GM21526 (cell line): ENCODE data around the gene KIF26A.

Experiments
- ATAC-seq: cut with Tn5 transposase; IDR thresholded peaks from one replicate; pipeline ENCODE4 v1.9.1; 2021; ENCODE audit warnings: moderate library complexity; ENCODE audit not compliant: unreplicated experiment, low FRiP score

Gene KIF26A

DNA sequence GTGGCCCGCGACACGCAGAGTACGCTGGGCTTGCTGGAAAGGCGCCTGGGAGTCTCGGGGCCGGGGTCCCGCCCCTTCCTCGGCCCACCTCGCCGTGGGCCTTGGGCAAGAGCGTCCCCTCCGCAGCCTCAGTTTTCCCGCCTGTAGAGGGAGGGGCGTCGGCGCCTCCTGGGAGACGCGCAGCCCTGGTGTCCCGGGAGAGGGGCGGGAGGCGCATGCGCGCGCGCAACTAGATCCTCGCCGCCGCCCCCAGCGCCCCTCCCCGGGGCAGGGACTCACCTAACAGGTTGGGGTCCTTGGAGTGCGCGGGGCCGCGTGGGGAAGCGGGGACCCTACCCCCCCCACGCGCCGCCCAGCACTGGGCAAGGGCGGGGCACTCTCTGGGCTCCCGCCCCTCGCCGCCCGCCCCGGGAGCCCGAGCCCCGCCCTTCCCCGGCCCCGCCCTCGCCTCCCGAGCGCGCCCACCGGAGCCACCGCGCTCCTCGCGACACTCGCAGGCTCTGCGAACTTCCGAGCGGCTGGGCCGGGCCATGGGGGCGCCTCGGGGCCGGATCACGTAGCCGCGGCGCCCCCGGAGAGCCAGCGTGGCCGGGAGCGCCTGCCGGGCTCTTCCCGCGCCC lies at the start of gene KIF26A:
Gene KIF26A, plus strand, starts transcription at position 490 of the 620 bp plus-strand sequence. CDS start 136 bp downstream, outside the sequence.
- no peak for ATAC-seq

DNA sequence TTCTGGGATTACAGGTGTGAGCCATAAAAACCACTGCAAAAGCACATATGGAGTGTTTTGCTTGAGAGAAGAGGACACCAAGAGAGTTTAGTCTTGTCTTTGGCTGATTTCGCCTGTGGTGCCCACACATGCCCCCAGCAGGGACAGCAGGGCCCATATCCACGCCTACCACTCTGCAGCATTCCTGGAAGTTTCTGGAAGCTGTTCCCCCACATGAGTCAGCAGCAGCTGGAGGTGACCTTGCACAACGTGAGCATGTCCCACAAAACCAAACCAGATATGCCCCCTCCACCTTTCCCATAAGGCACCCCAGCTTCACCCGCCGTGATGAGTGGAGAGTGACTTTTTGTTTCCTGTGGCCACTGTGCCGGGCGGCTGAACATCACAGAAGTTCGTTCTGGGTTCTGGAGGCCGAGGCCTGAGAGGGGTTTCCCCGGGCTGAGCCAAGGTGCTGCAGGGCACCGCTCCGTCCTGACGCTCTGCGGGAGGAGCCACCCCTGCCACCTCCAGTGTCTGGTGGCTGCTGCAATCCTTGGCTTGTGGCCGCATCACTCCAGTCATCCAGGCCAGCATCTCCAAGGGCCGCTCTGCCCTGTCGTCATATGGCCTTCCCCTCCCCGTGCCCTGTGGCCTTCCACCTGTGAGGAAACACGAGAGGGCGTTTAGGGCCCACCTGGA lies 48.2 kb upstream of the KIF26A start:
- ATAC-seq: no peak

DNA sequence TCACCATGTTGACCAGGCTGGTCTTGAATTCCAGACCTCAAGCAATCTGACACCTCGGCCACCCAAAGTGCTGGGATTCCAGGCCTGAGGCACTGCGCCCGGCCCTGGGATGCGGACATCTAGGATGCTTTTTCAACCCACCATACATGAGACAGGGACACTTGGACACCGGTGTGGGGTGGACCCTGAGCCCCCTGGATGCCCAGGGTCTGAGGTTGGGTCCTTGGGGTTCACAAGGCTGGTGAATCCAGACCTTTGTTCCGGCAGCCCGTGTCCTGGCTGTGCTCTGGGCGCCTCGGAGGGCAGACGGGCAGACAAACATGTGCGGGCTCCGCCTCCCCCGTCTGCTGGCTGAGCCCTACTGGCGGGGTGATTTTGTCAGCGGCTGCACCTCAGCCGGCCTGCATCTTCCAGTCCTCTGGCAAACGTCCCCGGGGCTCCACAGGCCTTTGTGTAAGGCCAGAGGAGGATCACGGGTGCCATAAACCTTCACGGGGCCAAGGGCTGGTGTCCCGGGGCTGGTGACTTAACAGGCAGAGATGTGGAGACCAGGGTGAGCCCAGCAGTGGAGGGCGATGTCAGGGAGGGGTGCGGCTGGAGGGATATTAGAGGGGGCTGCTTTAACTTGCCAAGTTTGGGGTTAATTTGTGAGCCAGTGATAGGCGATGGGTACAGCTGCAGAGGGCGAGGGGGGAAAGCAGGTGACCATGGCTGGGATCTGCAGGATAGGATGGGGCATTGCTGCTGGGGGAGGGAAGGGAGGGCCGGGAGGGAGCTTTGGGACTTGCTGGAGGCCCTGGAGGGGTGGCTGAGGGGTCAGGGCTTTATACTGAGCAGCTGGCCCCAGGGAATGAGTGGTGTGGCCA lies 47.1 kb upstream of the KIF26A start:
- no peak for ATAC-seq

DNA sequence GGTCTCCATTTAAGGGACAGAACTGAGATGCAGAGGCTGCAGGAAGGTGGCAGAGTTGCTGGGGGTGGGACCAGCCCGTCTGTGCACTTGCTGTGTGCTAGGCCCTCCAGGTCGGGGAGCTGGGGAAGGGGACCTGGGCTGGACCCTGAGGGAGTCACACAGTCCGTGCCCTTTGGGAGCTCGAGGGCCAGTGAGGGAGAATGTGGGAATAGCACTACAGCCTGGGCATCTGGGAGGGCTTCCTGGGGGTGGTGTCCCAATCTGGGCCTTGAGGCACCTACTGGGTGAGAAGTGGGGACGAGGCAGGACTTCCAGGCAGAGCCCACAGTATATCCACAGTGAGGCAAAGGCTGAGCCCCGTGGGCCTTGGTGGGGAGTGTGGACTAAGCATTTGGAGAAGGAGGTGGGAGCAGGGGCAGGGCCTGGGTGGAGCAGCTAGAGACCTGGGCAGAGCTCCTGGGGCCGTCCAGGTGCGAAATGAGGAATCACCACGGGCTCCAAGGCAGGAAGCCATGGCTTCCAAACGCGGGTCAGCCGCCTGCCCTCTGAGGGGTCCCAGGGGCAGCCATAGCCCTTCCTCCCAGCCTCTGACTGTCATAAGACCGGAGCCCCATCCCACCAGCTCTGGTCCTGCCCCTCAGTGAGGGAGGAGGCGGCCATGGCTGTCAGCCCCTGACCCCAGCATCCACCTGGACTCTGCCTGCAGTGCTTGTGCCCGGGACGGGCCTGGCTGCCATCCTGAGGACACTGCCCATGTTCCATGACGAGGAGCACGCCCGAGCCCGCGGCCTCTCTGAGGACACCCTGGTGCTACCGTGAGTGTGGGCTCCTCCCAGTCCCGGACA lies 46.2 kb upstream of the KIF26A start:
- no peak for ATAC-seq

DNA sequence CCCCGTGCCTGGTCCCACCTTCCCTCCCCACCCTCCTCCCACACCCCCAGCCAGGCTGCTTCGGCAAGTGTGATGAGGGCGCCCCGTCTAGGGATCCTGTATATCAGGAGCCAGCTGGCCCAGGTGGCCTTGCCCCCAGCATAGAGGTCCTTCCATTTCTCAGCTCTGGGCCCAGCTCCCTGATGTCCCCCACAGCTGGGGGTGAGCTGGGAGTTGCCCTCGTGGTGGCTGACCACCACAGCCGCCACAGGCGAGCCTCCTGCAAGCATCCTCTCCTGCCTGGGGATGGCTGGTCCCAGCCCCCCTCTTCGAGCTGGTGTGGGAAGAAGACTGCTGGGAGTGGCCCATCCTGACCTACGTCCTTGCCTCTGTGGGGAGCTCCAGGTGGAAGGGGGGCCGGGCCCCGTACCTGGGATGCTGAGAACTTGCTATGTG lies 45.4 kb upstream of the KIF26A start:
- ATAC-seq: no peak

DNA sequence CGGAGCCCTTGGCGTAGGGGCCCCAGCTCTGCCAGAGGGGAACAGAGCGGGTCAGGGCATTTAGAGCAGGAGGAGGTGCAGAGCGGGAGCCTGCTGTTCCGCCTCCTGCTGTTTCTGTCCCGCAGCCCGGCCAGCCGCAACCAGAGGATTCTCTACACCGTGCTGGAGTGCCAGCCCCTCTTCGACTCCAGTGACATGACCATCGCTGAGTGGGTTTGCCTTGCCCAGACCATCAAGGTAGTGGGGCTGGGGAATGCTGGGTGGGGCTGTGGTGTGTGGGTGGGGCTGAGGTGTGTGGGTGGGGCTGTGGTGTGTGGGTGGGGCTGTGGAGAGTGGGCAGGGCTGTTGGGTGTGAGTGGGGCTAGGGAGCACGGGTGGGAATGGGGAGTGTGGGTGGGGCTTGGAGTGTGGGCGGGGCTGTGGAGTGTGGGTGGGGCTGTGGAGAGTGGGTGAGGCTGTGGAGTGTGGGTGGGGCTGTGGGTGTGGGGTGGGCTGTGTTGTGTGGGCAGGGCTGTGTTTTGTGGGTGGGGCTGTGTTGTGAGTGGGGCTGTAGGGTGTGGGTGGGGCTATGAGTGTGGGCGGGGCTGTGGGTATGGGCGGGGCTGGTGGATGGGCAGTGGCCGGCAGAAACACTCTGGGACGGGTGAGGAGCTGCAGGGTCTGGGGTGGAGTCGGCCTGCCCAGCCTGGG lies 44.9 kb upstream of the KIF26A start:
- no peak for ATAC-seq

DNA sequence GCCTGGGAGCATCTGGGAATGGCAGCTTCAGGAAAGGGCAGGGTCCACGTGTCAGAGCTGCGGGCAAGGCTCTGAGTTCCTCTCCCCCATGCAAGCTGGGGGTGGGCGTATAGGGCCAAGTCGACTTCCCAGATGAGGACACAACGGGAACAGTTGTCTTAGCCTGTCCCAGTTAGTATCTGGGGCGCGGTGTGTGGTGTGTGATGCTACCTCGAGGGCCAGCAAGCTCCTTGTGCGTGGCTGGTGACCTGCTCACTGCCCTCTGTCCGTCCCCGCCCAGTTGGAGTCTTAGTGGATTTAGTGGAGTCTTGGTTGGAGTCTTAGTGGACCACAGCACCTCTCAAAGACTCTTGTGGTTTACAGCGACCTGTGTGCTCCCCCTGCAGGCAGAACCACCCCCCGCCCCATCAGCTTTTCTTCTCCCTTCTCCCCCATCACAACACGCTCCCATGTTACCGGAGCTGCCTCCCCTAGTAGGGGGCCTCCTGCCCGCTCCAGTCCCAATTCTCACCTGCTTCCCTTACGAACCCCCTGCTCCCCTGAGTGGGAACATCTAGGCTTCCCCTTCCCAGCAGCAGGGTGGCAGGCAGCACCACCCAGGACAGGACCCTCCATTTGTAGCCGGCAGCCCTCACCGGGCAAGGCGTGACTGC lies 44.2 kb upstream of the KIF26A start:
- ATAC-seq: no peak

DNA sequence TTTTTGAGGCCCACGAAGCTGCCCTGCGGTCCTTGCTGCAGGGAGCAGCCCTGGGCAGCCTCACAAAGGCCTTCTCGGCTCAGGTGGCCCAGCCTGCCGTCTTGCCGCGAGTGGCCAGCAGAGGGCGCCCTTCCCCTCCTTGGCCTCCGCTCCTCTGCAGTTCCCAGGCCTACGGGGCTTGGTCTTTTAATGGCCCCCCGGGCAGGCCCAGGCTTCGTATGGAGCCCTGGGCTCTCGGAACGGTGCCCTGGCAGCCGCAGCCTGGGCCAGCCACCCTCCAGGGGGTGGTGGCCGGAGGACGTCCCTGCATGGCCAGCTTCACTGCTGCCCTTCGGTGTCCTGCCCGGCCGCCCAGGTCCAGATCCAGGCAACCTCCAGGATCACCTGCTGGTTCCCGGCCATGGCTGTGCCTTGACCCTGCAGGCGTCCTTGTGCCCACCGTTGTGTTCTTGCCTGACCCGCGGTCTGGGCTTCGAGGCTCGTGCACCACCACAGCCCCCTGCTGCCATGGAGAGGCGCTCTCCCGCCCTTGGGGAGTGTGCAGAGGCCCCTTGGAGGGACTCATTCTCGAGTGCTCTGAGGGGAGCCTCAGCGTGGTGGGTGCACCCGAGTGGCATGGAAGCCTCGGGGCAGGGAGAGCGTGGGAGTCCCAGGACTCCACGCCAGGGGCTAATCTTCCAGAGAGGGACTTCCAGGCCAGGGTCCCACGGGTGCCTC lies 43.5 kb upstream of the KIF26A start:
- no peak for ATAC-seq

DNA sequence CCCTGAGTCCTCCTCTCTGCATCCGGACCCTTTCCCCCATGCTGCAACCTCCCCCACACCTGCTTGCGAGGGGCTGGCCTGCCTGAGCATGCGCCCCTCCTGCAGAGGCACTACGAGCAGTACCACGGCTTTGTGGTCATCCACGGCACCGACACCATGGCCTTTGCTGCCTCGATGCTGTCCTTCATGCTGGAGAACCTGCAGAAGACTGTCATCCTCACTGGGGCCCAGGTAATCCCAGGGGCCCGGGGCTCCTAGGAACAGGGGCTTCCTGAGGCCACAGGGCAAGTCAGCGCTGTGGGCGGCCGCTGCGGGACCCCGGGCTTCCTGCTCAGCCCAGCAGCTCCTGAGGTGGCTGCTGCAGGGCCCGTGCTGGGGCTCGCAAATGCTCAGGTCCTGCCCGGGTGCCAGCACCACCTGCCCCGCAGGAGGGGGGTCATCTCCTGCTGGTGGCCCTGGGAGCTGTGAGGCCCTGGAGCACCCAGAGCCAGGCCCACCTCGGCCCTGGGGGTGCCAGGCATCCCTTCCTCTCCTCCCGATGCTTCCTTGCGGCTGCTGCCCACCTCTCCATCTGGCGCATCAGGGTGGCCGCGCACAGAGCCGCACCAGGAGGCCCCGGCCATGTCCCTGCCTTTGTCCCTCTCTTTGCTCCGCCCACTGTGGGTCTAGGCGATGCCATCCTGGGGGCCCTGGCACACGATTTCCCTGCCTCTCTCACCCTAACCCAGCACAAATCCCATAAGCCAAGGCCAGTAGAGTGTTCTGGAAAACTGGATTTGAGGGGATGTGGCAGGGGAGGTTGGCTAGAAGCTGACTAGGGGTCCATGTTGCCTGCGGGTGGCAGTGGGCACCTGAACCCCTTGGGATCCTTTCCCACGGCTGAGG lies 42.7 kb upstream of the KIF26A start:
- ATAC-seq: no peak

DNA sequence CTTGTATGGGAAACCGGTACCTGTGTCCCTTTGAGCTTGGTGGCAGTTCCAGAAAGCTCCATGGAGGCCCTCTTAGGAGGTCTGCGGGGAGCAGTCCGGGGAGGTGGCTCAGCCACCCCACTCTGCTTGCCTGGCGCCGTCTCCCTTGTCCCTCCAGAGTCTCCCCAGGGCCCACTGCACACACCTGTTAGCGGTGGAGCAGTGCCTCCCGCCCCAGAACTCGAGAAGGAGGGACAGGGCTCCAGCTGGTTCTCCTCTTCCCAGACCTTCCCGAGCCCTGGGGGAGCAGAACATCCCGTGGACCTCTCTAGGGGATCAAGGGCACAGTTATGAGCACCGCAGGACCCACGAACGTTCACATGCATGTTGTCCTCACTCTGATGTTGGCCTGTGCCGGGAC lies 42.1 kb upstream of the KIF26A start:
- ATAC-seq: no peak

DNA sequence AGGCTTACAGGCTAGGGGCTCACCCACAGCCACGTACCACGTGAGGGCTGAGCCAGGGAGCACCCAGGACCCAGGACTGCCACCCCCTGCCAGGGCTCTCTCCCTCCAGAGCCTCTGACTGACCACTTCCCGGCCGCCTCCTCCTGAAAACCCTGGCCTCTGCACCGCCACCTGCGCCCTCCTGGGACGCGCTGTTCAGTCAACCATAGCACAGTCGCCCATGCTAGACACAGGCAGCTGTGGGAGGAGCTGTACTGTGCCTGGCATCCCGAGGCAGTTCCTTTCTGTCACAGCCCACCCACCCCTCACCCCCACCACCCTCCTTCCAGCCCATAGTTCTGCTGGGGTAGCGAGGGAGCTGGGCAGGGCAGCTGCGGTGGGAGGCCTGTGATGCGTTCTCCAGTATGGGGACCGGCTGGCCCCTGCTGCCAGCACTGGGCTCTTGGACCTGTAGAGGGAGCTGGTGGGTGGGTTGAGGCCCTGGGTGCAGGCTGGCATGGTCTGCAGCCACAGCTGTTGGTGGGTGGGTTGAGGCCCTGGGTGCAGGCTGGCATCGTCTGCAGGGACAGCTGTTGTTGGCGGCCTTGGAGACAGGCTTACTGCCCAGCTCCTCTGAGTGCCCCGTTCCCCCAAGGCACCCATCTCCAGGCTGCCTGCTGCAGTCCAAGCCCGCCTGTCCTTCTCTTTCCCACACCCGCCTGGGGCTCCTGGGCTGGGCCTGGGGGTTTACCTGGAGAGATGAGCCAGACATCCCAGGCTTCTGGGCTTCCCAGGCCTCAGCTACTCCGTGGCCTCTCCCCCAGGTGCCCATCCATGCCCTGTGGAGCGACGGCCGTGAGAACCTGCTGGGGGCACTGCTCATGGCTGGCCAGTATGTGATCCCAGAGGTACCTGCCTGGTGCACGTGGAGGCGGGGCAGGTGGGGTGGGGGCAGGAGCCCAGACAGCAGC lies 41.4 kb upstream of the KIF26A start:
- ATAC-seq: no peak

DNA sequence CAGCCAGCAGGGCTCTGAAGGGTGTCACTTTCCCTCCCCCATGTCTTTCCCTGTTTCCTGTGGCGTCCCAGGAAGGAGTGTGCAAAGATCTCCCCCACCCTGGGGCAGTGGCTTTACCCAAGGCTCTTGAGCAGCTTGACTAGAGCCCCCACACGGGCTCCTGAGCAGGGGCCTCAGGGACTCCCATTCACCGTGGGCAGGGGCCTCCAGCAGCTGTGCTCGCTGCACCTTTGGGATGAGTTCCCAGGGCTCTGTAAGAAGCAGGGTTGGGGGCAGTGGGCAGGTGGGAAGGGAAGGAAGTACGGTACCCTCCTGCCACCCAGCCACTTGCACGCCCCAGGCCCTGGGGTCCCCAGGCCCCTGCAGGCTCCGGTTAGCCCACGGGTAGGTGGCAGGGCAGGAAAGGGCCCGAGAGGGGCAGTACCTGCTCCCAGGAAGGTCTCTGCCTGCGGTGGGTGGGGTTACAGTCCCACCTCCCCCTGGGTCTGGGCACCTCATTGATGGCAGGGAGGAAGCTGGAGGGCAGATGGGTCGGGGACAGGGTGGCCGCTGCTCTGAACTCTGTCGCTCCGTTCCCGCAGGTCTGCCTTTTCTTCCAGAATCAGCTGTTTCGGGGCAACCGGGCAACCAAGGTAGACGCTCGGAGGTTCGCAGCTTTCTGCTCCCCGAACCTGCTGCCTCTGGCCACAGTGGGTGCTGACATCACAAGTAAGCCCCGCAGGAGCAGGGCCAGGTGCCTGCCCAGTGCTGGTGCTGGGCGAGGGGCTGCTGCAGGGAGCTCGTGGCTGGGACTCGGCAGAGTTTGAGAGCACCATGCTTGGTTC lies 39.9 kb upstream of the KIF26A start:
- ATAC-seq: no peak

DNA sequence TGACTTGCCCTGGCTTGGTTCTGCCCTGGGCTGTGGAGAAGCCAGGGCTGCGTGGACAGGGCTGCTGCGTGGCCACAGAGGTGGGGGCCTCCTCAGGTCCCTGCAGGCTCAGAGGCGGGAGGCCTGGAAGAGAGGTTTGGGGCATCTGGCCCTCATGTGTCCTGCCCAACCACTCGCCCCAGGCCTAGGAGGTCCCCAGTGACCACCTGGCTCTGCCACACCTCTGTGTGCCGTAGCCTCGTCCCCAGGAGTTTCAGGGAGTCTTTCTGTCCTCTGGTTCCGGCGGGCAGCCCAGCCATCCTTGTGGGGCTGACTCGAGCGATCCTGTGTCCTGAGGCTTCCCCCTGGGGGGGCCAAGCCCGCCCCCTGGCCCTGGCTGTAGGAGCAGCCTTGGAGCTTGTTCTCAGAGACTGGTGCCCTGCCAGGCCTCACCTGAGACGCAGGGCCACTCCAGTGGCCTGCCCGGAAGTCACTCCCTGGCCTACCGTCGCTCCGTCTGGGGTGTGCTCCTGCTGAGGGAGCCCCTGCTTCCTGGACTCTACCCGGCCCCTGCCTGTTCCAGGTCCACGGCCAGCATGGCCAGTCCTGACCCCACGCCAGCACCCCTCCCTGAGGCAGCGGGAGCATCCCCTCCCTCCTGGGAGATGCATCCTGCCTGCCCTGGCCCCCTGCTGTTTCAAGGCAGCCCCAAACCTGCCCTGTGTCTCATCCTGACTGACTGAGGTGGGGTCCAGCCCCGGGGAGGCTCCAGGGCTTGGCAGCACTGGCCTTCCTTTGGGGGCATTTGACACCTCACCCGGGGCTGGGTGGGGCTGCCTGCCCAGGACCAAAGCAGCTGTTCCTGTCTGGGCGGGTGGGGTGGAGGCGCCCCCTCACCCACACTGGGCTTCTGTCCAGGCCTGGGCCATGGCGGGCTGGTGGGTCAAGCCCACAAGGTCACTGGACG lies 39.0 kb upstream of the KIF26A start:
- ATAC-seq: no peak

DNA sequence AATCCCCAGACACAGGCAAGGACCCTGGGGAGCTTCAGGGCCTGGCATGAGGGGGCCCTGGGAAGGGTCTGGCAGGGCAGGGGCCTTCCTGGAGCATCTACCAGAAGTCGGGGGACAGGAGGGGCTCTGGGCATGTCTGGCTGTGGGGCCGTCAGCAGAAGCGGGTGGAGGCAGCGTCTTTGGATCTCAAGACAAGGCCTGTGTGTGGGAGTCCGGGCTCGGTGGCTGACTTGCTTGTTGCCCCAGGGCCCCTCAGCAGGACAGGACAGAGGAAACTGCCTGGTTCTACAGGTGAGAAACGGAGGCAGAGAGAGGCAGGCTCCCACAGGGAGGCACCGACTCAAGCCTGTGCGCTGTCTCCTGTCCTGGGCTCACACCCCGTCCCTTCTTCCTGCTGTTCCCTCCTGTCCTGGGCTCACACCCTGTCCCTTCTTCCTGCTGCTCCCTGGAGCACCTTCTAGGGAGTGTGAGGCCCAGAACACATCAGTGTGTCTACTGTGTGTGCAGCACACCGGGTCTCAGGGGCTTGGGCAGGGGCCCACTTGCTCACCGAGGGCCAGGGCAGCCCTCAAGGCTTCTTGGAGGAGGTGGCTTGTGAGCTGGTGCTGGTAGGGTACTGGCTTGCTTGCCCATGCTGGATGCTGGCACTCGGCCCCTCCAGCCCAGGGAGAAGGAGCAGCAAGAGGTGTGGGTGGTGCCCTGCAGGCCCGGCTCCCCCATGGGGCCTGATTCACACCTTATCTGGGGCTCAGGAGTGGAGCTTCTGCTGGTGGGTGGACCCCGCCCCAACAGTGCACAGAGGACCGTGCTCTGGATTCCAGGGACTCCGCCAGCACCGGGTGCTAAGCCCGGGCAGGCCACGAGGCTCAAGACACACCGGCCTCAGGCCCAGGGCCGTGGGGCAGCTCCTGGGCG lies 38.0 kb upstream of the KIF26A start:
- no peak for ATAC-seq
